ENCODE data around the gene ARHGAP6. TPM values are rescaled to one million over a fixed set of nuclear protein-coding genes. Genes with fewer than 3 reads are reported as not detected.

The ARHGAP6 gene
- total and polyA plus RNA-seq, 9 of the 15 experiments (the other 6 are each of a cell fraction or from before 2014, with no cell fraction given) = 12.5 to 63.6 (median 41.8) TPM

DNA sequence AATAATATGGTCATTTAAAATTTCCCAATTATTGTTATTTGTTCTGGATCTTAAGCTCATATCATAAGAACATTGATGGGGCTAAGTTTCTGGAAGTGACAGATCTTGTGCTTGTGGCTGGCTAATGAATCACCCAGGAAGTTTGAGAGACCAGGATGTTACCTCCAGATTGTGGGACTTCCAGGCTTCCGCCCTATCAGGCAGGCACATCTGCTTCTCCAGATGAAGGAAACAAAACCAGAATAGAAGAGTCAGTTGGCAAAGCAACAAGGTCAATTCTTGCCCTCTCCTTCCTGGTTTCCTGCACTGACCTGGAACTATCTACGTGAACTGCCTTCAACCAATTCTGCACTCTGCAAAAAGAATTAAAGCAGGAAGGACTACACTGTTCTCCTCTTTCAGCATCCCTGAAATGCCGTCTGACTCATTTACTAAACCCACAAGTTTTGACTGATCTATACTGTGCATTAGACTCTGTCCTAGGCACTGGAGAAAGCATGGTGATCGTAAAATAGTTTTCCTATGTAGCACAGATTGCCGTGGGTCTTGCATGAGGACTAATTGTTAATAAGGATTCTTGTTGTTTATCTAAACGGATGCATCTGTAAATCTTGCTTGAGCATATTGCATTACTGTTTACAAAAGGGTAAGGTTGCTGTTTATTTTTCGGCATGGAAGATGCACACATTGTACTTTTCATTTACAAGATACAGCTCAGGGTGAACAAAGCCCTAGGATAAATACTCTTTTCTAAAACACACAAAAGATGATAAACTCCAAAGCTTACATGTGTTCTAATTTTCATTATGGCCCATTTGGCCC lies 297.9 kb downstream of the ARHGAP6 start (continued):
- TF ChIP-seq ZNF79 (CRISPR knock-in tag; IDR thresholded peaks at IDR 0.05; ENCODE audit: low read depth) (no peak), ILF3 (IDR thresholded peaks at IDR 0.05; ENCODE audit: borderline replicate concordance) (no peak), CBX8 (IDR thresholded peaks at IDR 0.05; ENCODE audit: borderline replicate concordance, extremely low read depth, low read depth, low read length, poor library complexity, severe bottlenecking) (no peak), NCOR1 (IDR thresholded peaks at IDR 0.05) (peak; percentile 96), POLR2AphosphoS5 (IDR thresholded peaks at IDR 0.05; ENCODE audit: control insufficient read depth, insufficient read depth, low read depth, low read length) (peak; percentile 89), GATAD2B (IDR thresholded peaks at IDR 0.05; ENCODE audit: borderline replicate concordance) (peak; percentile 34; the same call in 1 of the 2 replicates), U2AF1 (optimal IDR thresholded peaks at IDR 0.05; ENCODE audit: low read depth, low read length) (no peak), KLF16 (IDR thresholded peaks at IDR 0.05) (peak; percentile 85), EP400 (IDR thresholded peaks at IDR 0.05) (peak; percentile 39; the same call in 1 of the 2 replicates), SPI1 (IDR thresholded peaks at IDR 0.05; ENCODE audit: borderline replicate concordance, low read depth, low read length) (peak; percentile 28; the same call in 1 of the 2 replicates), ZFP30 (CRISPR knock-in tag; IDR thresholded peaks at IDR 0.05; ENCODE audit: borderline replicate concordance) (no peak), SMARCB1 (IDR thresholded peaks at IDR 0.05; ENCODE audit: insufficient read length, low read depth) (peak; percentile 22), ZFP36 (IDR thresholded peaks at IDR 0.05; ENCODE audit: low read depth, low read length, partially characterized antibody) (no peak), FOXK2 (conservative IDR thresholded peaks at IDR 0.05 in 1 of 2, IDR thresholded peaks at IDR 0.05 in 1 of 2; ENCODE audit: low read depth in 2 of 2) (peak in 1 of 2 experiments; percentile 33; a peak in 1 of 4 replicates), POLR2AphosphoS2 (IDR thresholded peaks at IDR 0.05; ENCODE audit: low read length) (no peak), LCOR (CRISPR knock-in tag; IDR thresholded peaks at IDR 0.05) (peak; percentile 74), ELF1 (tag; IDR thresholded peaks at IDR 0.05) (peak; percentile 65), BRD9 (IDR thresholded peaks at IDR 0.05; ENCODE audit: low read depth, partially characterized antibody) (peak; percentile 27), ETV5 (CRISPR knock-in tag; IDR thresholded peaks at IDR 0.05; ENCODE audit: low read depth) (peak; percentile 99)
- TF ChIP-seq, protein P1, sequence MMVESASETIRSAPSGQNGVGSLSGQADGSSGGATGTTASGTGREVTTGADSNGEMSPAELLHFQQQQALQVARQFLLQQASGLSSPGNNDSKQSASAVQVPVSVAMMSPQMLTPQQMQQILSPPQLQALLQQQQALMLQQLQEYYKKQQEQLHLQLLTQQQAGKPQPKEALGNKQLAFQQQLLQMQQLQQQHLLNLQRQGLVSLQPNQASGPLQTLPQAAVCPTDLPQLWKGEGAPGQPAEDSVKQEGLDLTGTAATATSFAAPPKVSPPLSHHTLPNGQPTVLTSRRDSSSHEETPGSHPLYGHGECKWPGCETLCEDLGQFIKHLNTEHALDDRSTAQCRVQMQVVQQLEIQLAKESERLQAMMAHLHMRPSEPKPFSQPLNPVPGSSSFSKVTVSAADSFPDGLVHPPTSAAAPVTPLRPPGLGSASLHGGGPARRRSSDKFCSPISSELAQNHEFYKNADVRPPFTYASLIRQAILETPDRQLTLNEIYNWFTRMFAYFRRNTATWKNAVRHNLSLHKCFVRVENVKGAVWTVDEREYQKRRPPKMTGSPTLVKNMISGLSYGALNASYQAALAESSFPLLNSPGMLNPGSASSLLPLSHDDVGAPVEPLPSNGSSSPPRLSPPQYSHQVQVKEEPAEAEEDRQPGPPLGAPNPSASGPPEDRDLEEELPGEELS (CRISPR knock-in tag; IDR thresholded peaks at IDR 0.05; ENCODE audit: borderline replicate concordance) = 0 out of 2 replicates have a peak, but pooled peaks have one; percentile 29
- TF ChIP-seq, protein P2, sequence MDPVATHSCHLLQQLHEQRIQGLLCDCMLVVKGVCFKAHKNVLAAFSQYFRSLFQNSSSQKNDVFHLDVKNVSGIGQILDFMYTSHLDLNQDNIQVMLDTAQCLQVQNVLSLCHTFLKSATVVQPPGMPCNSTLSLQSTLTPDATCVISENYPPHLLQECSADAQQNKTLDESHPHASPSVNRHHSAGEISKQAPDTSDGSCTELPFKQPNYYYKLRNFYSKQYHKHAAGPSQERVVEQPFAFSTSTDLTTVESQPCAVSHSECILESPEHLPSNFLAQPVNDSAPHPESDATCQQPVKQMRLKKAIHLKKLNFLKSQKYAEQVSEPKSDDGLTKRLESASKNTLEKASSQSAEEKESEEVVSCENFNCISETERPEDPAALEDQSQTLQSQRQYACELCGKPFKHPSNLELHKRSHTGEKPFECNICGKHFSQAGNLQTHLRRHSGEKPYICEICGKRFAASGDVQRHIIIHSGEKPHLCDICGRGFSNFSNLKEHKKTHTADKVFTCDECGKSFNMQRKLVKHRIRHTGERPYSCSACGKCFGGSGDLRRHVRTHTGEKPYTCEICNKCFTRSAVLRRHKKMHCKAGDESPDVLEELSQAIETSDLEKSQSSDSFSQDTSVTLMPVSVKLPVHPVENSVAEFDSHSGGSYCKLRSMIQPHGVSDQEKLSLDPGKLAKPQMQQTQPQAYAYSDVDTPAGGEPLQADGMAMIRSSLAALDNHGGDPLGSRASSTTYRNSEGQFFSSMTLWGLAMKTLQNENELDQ (CRISPR knock-in tag; IDR thresholded peaks at IDR 0.05; ENCODE audit: borderline replicate concordance) = no peak
- TF ChIP-seq, protein P3, sequence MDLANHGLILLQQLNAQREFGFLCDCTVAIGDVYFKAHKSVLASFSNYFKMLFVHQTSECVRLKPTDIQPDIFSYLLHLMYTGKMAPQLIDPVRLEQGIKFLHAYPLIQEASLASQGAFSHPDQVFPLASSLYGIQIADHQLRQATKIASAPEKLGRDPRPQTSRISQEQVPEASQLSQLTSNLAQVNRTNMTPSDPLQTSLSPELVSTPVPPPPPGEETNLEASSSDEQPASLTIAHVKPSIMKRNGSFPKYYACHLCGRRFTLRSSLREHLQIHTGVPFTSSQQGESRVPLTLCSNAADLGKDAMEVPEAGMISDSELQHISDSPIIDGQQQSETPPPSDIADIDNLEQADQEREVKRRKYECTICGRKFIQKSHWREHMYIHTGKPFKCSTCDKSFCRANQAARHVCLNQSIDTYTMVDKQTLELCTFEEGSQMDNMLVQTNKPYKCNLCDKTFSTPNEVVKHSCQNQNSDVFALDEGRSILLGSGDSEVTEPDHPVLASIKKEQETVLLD (IDR thresholded peaks at IDR 0.05) = peak; percentile 49; the same call in 1 of the 2 replicates
